Endothelial cell (in vitro differentiated cells): ENCODE results near the gene ERC2. TPM values are rescaled to one million over a fixed set of nuclear protein-coding genes. Genes with fewer than 3 reads are reported as not detected.
A peak's percentile ranks its signal among the peaks of the same experiment; 100 is the strongest.

Experiments
- DNase-seq: peaks from one replicate; pipeline ENCODE4 v3.0.0; 2021; ENCODE audit warnings: low spot score
- H3K27ac Mint-ChIP-seq: one replicate; pipeline ENCODE4 v1.8.0; 2021; ENCODE audit warnings: mixed read lengths, inconsistent platforms; ENCODE audit not compliant: unreplicated experiment
- H3K27me3 Mint-ChIP-seq: one replicate; pipeline ENCODE4 v1.8.0; 2021; ENCODE audit warnings: mild to moderate bottlenecking, moderate library complexity, mixed read lengths, inconsistent platforms; ENCODE audit not compliant: unreplicated experiment
- H3K36me3 Mint-ChIP-seq: one replicate; pipeline ENCODE4 v1.8.0; 2021; ENCODE audit warnings: mild to moderate bottlenecking, low read depth, mixed read lengths, inconsistent platforms; ENCODE audit not compliant: unreplicated experiment
- H3K4me1 Mint-ChIP-seq: one replicate; pipeline ENCODE4 v1.8.0; 2021; ENCODE audit warnings: mild to moderate bottlenecking, mixed read lengths, inconsistent platforms; ENCODE audit not compliant: unreplicated experiment
- H3K4me3 Mint-ChIP-seq: one replicate; pipeline ENCODE4 v1.8.0; 2021; ENCODE audit warnings: mild to moderate bottlenecking, mixed read lengths, inconsistent platforms; ENCODE audit not compliant: unreplicated experiment
- H3K9me3 Mint-ChIP-seq: one replicate; pipeline ENCODE4 v1.8.0; 2021; ENCODE audit warnings: mixed read lengths, inconsistent platforms; ENCODE audit not compliant: unreplicated experiment
- total RNA-seq: library from RNA; stranded (reverse); fragmentation: NEBNext Ultra II Directional; extraction: Animal tissue kit (Norgen Biotek cat#: 25700); gene quantifications from one replicate; pipeline ENCODE4 v1.2.1, GENCODE V29; 2021; ENCODE audit not compliant: unreplicated experiment
- TF ChIP-seq, protein P1 (sequence below): fragments of 200-600 bp; sonication (generic); IDR thresholded peaks from one replicate; pipeline ENCODE4 v1.5.0; 2021; ENCODE audit warnings: antibody characterized with exemption; ENCODE audit not compliant: unreplicated experiment

ERC2 gene
- total RNA-seq, 1 donor from 2014 or later: 20.5 TPM

DNA sequence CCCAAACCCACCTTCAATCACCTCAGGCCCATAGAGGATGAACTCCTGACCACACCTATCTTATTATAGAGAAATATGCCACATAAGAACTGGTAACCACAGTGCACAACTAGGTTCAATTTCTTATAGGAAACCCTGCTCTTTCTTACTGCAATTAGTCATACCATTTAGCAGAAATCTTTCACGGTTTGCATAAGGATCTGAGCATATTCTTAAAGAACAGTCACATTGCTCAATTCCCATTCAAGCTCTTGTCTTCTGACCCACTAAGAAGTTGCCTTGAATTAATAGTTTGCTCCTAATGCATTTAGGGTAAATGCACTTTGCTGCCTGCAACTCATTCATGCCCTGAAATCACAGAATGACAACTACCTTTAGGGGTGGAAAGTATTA, 9.2 kb downstream of the ERC2 start:
- Mint-ChIP-seq H3K4me3 (no peak overlapping the region), H3K9me3 (no peaks in the 10 kb centered on the region), H3K27ac (peak overlapping the region; percentile 15), H3K27me3 (no peaks in the 10 kb centered on the region), H3K4me1 (peaks cover 18% of the 10 kb centered on the region), H3K36me3 (no peaks in the 10 kb centered on the region)
- TF ChIP-seq, protein P1, sequence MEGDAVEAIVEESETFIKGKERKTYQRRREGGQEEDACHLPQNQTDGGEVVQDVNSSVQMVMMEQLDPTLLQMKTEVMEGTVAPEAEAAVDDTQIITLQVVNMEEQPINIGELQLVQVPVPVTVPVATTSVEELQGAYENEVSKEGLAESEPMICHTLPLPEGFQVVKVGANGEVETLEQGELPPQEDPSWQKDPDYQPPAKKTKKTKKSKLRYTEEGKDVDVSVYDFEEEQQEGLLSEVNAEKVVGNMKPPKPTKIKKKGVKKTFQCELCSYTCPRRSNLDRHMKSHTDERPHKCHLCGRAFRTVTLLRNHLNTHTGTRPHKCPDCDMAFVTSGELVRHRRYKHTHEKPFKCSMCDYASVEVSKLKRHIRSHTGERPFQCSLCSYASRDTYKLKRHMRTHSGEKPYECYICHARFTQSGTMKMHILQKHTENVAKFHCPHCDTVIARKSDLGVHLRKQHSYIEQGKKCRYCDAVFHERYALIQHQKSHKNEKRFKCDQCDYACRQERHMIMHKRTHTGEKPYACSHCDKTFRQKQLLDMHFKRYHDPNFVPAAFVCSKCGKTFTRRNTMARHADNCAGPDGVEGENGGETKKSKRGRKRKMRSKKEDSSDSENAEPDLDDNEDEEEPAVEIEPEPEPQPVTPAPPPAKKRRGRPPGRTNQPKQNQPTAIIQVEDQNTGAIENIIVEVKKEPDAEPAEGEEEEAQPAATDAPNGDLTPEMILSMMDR: no peak
- no peak for DNase-seq

DNA sequence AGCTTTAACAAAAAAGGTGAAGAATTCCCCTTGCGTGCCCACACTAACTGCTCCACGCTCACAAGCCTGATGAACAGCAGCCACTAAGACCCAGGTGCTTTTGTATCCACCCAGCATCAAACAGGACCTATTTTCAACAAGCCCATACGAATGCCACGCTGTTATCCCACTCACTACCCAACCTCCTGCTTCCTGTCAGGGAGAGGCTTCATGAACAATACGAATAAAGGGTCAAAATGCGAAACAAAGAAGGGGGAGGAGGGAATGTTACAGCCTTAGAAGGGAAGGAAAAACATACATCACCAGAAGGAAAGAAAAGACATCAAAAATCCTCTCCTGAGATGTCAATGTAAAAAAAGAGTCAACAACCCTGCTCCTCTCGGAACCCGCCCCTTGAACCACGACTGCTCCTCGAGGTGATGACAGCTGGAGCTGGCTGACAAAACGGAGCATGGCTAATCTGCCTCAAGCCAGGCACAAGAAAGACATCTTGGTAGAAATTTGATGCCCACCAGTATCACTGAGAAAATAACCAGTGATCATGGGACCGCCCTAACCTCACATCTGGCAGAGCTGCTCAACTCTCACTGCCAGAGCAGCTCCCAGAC, 9.7 kb downstream of the ERC2 start:
- Mint-ChIP-seq H3K27me3 (no peaks in the 10 kb centered on the region), H3K4me3 (no peak overlapping the region), H3K27ac (peak overlapping the region; percentile 15), H3K9me3 (no peaks in the 10 kb centered on the region), H3K4me1 (peaks cover 18% of the 10 kb centered on the region), H3K36me3 (no peaks in the 10 kb centered on the region)
- no peak for DNase-seq
- TF ChIP-seq, protein P1: no peak

DNA sequence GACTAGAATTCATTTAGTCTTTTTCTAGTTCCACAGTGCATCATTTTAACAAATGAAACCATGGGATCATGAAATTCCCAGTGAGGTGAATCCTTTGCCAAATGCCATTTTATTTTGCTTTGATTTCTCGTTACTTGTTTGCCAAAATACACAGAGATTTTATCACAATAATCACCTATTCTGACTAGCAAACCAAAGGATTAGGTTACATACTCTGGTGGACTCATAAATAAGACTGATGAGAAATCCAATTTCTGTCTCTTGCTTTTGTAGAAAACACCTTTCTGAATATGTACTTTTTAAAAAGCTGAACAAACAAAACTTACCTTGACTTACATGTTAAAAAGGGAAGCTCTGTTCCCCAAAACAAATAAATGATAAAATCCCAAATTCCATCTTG, 12.2 kb downstream of the ERC2 start:
- Mint-ChIP-seq H3K9me3 (no peaks in the 10 kb centered on the region), H3K4me3 (no peak overlapping the region), H3K27me3 (no peaks in the 10 kb centered on the region), H3K4me1 (peaks cover 22% of the 10 kb centered on the region), H3K36me3 (no peaks in the 10 kb centered on the region), H3K27ac (no peak overlapping the region)
- DNase-seq: no peak
- TF ChIP-seq, protein P1: no peak

DNA sequence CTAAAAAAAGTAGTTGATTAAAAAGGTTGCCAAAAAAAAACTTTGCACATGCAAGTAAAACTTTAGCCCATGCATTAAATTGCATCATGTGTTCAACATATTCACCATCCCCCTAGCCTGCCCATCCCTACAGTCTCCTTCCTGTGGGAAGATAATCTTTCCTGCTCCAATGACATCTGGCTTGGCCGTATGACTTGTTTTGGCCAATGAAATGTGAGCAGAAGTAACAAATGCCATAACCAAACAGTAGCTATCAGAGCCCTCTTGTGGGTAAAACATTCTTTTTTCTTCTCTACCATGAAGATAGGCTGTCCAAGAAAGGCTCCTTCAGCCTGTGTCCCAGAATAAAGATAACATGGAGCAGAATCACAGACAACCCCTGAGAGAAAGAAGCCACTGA, 15.3 kb downstream of the ERC2 start:
- H3K36me3 Mint-ChIP-seq: no peaks in the 10 kb centered on the region
- TF ChIP-seq, protein P1: no peak
- no peak overlapping the region for H3K4me3 Mint-ChIP-seq
- H3K9me3 Mint-ChIP-seq: no peaks in the 10 kb centered on the region
- peaks cover 3% of the 10 kb centered on the region for H3K4me1 Mint-ChIP-seq
- no peak for DNase-seq
- no peak overlapping the region for H3K27ac Mint-ChIP-seq
- no peaks in the 10 kb centered on the region for H3K27me3 Mint-ChIP-seq

DNA sequence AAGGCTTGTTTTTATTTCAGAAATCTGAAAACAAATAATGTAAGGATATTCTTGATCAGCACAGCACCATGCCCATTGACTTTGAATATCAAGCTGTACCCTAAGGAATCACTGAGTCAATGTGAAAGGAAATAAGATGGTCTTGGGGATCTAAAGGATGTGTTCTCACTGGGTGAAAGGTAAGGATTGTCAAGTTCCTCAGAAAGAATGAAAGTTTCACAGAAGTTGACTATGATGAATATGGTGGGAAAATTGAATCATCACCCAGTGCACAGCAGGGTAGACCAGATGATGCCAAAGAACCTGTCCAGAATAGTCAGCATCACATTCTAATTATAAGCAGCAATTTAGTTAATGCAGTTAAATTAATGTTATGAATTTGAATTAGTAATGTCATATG, 16.2 kb downstream of the ERC2 start:
- Mint-ChIP-seq H3K27ac (no peak overlapping the region), H3K4me3 (no peak overlapping the region), H3K36me3 (no peaks in the 10 kb centered on the region), H3K9me3 (no peaks in the 10 kb centered on the region), H3K27me3 (no peaks in the 10 kb centered on the region), H3K4me1 (peaks cover 3% of the 10 kb centered on the region)
- TF ChIP-seq, protein P1: no peak
- no peak for DNase-seq
